Measurements from ENCODE around the gene PI4KB. TPM values are rescaled to one million over a fixed set of nuclear protein-coding genes. Genes with fewer than 3 reads are reported as not detected.

PI4KB gene
- total RNA-seq, 1 donor from 2014 or later = 54.7 TPM

- Mint-ChIP-seq H3K4me1 (ENCODE audit: low read depth) (peaks cover 18% of the 10 kb centered on the region), H3K27ac (ENCODE audit: unreplicated experiment) (no peak overlapping the region), H3K9me3 (ENCODE audit: low read depth) (no peaks in the 10 kb centered on the region), H3K4me3 (ENCODE audit: unreplicated experiment) (no peak overlapping the region), H3K36me3 (ENCODE audit: low read depth) (peaks cover 25% of the 10 kb centered on the region), H3K27me3 (ENCODE audit: low read depth) (no peaks in the 10 kb centered on the region)
- DNase-seq (ENCODE audit: low spot score) = no peak
- TF ChIP-seq, protein P1, sequence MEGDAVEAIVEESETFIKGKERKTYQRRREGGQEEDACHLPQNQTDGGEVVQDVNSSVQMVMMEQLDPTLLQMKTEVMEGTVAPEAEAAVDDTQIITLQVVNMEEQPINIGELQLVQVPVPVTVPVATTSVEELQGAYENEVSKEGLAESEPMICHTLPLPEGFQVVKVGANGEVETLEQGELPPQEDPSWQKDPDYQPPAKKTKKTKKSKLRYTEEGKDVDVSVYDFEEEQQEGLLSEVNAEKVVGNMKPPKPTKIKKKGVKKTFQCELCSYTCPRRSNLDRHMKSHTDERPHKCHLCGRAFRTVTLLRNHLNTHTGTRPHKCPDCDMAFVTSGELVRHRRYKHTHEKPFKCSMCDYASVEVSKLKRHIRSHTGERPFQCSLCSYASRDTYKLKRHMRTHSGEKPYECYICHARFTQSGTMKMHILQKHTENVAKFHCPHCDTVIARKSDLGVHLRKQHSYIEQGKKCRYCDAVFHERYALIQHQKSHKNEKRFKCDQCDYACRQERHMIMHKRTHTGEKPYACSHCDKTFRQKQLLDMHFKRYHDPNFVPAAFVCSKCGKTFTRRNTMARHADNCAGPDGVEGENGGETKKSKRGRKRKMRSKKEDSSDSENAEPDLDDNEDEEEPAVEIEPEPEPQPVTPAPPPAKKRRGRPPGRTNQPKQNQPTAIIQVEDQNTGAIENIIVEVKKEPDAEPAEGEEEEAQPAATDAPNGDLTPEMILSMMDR (IDR thresholded peaks at IDR 0.05) = no peak
These were observed 8.2 kb downstream of the PI4KB start for GRCh38 chr1:151318975-151319374.

GRCh38 chr1:151315565-151316235, 11.5 kb downstream of the PI4KB start:
- DNase-seq (ENCODE audit: low spot score) = no peak
- peaks cover 19% of the 10 kb centered on the region for H3K36me3 Mint-ChIP-seq (ENCODE audit: low read depth)
- TF ChIP-seq, protein P1 (IDR thresholded peaks at IDR 0.05) = no peak
- H3K27me3 Mint-ChIP-seq (ENCODE audit: low read depth) = no peaks in the 10 kb centered on the region
- no peak overlapping the region for H3K4me3 Mint-ChIP-seq (ENCODE audit: unreplicated experiment)
- H3K4me1 Mint-ChIP-seq (ENCODE audit: low read depth) = peaks cover 51% of the 10 kb centered on the region
- H3K9me3 Mint-ChIP-seq (ENCODE audit: low read depth) = no peaks in the 10 kb centered on the region
- H3K27ac Mint-ChIP-seq (ENCODE audit: unreplicated experiment) = peak overlapping the region; percentile 10

DNA sequence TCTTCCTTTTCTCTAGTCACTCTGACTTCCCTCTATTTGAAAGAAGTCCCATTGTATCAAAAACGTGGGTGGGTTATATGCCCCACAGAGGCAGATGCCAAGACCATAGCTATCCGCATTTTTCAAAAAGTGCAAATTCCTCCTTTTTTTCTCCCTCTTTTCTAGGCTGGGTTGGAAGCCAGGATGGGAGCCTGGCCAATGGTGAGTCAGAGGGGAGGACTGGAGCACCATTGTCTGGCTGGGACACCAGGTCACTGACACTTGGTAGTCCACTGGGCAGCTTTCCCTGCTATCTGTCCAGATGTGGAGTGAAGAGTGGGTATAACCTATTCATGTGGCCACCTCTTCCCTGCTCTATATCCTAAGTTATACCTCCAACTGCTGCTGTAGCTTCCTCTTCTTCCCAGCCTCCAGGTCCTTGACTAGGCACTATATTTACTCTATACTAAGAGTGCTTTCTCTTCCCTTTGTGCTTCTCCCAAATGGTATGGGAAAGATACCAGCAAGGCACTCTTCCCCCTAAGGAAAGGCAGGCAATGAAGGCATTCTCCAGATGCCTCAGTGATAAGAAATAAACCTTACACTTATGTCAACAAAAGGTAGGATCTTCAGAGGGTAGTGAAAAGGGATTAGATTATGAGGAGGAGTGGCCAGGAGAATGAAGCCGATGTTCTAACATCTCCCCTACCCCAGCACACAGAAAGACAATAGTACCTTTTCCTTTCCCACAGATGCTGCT, 12.9 kb downstream of the PI4KB start:
- DNase-seq (ENCODE audit: low spot score) = no peak
- TF ChIP-seq, protein P1 (IDR thresholded peaks at IDR 0.05) = no peak
- Mint-ChIP-seq H3K36me3 (ENCODE audit: low read depth) (peaks cover 19% of the 10 kb centered on the region), H3K27ac (ENCODE audit: unreplicated experiment) (peak overlapping the region; percentile 90), H3K4me1 (ENCODE audit: low read depth) (peaks cover 62% of the 10 kb centered on the region), H3K27me3 (ENCODE audit: low read depth) (no peaks in the 10 kb centered on the region), H3K4me3 (ENCODE audit: unreplicated experiment) (no peak overlapping the region), H3K9me3 (ENCODE audit: low read depth) (no peaks in the 10 kb centered on the region)

DNA sequence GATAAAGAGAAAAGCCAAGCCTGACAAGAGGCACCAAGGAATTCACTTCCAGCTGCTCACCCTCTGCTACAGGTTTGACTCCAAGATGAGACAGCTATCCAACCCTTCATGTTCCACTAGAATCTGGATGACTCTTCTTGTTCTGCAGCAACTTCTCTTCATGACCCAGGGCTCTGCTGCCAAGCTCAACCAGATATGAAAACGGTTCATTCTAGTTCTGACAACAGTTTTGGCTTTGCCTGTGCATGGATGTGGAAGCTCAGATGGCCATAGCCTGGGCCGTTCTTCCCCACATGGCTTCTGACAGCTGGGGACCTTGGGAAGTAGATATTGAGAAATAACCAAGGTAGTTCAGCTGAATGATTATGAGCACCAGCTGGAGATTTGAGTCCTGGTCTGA, 13.7 kb downstream of the PI4KB start:
- Mint-ChIP-seq H3K4me1 (ENCODE audit: low read depth) (peaks cover 69% of the 10 kb centered on the region), H3K27ac (ENCODE audit: unreplicated experiment) (peak overlapping the region; percentile 90), H3K36me3 (ENCODE audit: low read depth) (peaks cover 19% of the 10 kb centered on the region), H3K4me3 (ENCODE audit: unreplicated experiment) (no peak overlapping the region), H3K9me3 (ENCODE audit: low read depth) (no peaks in the 10 kb centered on the region), H3K27me3 (ENCODE audit: low read depth) (no peaks in the 10 kb centered on the region)
- DNase-seq (ENCODE audit: low spot score) = no peak
- TF ChIP-seq, protein P1 (IDR thresholded peaks at IDR 0.05) = no peak

DNA sequence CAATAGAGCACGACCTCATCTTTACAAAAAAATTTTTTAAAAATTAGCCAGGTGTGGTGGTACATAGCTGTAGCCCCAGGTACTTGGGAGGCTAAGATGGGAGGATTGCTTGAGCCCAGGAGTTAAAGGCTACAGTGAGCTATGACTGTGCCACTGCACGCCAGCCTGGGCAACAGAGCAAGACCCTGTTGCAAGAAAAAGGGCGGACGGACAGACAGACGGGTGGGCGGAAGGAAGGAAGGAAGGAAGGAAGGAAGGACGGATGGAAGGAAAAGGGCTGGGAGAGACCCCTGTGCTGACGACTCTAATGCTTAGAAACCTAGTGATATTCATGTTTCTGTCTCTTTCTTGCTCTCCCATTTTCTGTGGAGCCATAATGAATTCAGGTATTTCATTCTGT, 14.4 kb downstream of the PI4KB start:
- no peak for DNase-seq (ENCODE audit: low spot score)
- TF ChIP-seq, protein P1 (IDR thresholded peaks at IDR 0.05) = no peak
- H3K27ac Mint-ChIP-seq (ENCODE audit: unreplicated experiment) = peak overlapping the region; percentile 97
- no peaks in the 10 kb centered on the region for H3K9me3 Mint-ChIP-seq (ENCODE audit: low read depth)
- peaks cover 69% of the 10 kb centered on the region for H3K4me1 Mint-ChIP-seq (ENCODE audit: low read depth)
- H3K4me3 Mint-ChIP-seq (ENCODE audit: unreplicated experiment) = peak overlapping the region; percentile 14
- H3K36me3 Mint-ChIP-seq (ENCODE audit: low read depth) = peaks cover 23% of the 10 kb centered on the region
- H3K27me3 Mint-ChIP-seq (ENCODE audit: low read depth) = no peaks in the 10 kb centered on the region

All from chondrocyte (in vitro differentiated cells).